ENCODE results near the gene PEMT.
A peak's percentile ranks its signal among the peaks of the same experiment; 100 is the strongest.

The PEMT gene

DNA sequence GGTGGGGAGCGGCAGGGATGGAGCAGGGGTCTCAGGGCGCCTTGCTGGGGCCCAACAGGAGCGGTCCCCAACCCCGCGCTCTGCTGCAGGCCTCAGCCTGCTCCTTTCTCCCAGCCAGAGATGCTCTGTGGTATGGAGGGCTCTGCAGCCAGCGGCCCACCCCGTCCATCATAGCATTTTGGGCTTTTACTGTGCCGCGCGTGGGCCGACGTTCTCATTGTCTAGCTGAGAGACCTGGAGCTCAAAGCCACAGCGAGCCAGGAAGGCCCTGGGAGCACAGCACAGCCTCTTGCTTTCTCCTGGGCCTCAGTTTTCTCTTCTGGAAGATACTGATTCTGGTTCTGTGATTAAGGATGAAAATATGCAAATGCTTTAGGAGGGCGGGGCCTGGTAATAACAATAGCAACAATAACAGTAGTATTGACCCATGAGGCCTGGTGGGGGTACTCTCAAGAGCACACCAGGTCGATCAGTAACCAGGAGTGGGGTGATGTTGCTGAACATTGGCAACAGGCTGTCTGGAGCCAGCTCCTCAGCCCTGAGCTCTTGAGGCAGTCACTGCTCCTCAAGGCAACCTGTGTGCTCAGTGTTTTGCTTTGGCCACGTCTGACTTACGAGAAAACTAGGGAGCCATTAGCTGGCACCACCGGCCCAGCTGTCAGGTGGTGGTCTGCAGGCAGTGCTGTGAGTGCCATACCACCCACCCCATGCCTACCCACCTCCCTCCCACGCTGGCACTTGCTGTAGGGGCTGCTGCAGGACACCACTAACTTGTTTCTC, 94.3 kb downstream of the PEMT start:
- TF ChIP-seq, protein P1, sequence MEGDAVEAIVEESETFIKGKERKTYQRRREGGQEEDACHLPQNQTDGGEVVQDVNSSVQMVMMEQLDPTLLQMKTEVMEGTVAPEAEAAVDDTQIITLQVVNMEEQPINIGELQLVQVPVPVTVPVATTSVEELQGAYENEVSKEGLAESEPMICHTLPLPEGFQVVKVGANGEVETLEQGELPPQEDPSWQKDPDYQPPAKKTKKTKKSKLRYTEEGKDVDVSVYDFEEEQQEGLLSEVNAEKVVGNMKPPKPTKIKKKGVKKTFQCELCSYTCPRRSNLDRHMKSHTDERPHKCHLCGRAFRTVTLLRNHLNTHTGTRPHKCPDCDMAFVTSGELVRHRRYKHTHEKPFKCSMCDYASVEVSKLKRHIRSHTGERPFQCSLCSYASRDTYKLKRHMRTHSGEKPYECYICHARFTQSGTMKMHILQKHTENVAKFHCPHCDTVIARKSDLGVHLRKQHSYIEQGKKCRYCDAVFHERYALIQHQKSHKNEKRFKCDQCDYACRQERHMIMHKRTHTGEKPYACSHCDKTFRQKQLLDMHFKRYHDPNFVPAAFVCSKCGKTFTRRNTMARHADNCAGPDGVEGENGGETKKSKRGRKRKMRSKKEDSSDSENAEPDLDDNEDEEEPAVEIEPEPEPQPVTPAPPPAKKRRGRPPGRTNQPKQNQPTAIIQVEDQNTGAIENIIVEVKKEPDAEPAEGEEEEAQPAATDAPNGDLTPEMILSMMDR (IDR thresholded peaks at IDR 0.05; ENCODE audit: control extremely low read depth, extremely low read depth, low read depth, missing control alignments) = no peak
- ChIA-PET POLR2A (no interaction called here), CTCF (interaction anchor here (0.7 to 5.2 kb wide), 62 partner anchors 9 to 608 kb away, joined by 3 to 82 read pairs (median 4); partner anchors contain the start of gene PEMT)
- no peak for DNase-seq (ENCODE audit: extremely low spot score)

DNA sequence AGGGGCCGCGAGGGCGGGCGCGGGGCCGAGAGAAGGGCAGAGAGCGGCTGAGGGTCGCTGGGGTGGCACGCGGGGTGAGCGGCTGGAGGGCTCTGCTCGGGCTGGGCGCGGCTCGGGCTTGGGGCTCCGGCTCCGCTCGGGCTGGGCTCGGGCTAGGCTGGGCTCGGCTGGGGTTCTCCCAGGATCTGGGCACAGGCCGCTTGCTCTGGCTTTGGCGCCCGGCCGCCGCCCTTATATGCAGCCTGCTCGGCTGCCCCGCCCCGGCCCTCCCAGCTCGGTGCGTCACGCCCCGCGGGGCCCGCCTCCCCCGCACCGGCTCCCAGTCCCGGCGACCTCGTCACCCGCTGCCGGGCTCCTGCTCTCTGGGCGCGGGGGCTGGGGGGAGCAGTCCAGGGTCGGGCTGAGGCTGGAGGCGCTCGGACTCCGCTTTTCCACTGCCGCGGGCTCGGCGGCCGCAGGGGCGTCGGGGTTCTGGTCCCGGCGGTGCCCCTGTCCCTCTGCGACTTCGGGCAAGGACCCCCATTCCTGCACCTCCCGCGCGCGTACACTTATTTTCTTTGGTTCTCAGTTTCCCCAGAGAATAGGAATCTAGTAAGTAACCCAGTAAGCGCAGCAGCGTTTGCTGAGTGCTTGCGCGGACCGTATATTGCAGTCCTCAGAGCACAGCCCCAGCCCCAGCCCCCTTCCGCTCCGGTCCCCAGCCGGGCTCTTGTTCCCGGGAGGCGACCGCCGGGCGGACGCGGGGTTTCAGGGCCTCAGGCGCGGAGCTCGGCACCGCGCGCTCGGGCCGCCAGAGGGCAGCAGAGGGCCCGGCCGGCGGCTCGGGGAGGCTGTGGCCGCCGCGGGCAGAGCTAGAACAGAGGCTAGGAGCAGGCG, 95.1 kb downstream of the PEMT start, which contains the start of gene RASD1:
Gene RASD1 (minus strand): TSS at position 207 of the 876 bp plus-strand sequence. CDS start 214 bp downstream, outside the sequence.
- CTCF ChIA-PET = interaction anchor here (0.6 to 5.2 kb wide), 62 partner anchors 9 to 607 kb away, joined by 3 to 82 read pairs (median 4); partner anchors contain the start of gene PEMT
- DNase-seq (ENCODE audit: extremely low spot score) = peak; percentile 95
- TF ChIP-seq, protein P1 (IDR thresholded peaks at IDR 0.05; ENCODE audit: control extremely low read depth, extremely low read depth, low read depth, missing control alignments) = peak; percentile 93
- POLR2A ChIA-PET = interaction anchor here (0.5 to 0.6 kb wide), 6 partner anchors 8 to 398 kb away, joined by 3 to 5 read pairs (median 3); no protein-coding TSS in a partner anchor

- TF ChIP-seq, protein P1 (IDR thresholded peaks at IDR 0.05; ENCODE audit: control extremely low read depth, extremely low read depth, low read depth, missing control alignments) = no peak
- peak; percentile 57 for DNase-seq (ENCODE audit: extremely low spot score)
- POLR2A ChIA-PET = interaction anchor here (0.6 kb wide), 1 partner anchor 9 kb away, joined by 3 read pairs; no protein-coding TSS in a partner anchor
- CTCF ChIA-PET = interaction anchor here (1.4 to 5.2 kb wide), 23 partner anchors 11 to 538 kb away, joined by 3 to 82 read pairs (median 6); no protein-coding TSS in a partner anchor
These were observed 95.8 kb downstream of the PEMT start for GRCh38 chr17:17495536-17496188.

DNA sequence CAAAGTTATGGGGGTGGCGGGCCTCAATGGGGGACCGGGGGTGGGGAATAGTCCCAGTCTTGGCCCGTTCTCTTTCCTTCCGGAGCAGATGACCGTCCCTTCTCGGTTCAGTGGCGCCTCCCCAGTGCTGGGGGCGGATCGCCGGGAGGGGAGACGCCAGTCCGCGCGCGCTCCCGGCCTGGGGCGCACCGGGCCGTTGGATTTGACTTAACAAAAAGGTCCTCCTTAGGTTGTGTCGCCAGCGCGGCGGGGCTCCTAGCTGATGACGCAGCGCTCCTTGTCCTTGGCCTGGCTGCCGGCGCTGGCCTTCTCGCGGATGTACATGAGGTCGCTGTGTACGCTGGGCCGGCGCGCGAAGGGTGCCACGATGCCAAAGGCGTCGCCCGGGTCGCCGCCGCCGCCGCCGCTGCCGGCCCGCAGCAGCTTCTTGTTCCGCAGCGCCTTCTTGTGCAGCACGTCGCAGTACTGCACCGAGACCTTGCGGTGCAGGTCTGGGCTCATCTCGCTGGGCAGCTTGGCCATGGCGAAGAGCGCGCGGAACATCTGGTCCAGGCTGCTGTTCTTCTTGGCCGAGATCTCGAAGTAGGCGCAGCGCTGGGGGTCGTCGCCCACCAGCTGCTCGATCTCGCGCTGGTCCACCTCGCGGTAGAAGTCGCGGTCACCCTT, 96.5 kb downstream of the PEMT start:
- DNase-seq (ENCODE audit: extremely low spot score) = no peak
- CTCF ChIA-PET = interaction anchor here (2.5 to 5.2 kb wide), 7 partner anchors 11 to 177 kb away, joined by 10 to 82 read pairs (median 21); no protein-coding TSS in a partner anchor
- POLR2A ChIA-PET = no interaction called here
- TF ChIP-seq, protein P1 (IDR thresholded peaks at IDR 0.05; ENCODE audit: control extremely low read depth, extremely low read depth, low read depth, missing control alignments) = no peak

DNA sequence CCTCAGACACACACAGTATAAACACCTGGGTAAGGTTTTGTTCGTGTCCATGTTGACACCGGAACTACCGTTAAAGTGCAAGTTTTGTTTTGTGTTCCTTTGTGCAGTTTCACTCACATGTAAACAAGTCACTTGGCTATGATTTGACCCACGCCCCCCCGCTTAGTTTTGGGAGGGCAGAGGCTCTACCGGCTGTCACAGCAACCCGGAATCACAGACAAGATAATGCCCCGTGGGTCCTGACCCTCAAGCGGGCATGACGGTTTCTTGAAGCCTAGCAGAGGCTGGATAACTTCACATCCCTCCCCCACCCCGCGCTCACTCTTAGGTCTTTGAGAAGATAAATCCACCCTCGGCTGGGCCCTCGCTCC, 97.0 kb downstream of the PEMT start:
- ChIA-PET CTCF (interaction anchor here (4.4 kb wide), 1 partner anchor 147 kb away, joined by 82 read pairs; no protein-coding TSS in a partner anchor), POLR2A (no interaction called here)
- TF ChIP-seq, protein P1 (IDR thresholded peaks at IDR 0.05; ENCODE audit: control extremely low read depth, extremely low read depth, low read depth, missing control alignments) = no peak
- no peak for DNase-seq (ENCODE audit: extremely low spot score)
